Left hindlimb (tissue), 1 donor: ENCODE measurements around the gene DEGS1.
"Not testable (repeated sequence)": the region's sequence is repeated elsewhere in the genome, so short reads cannot be mapped to it uniquely, and the experiment has no call there.

Experiments used
- DNase-seq: peaks from one replicate; pipeline ENCODE4 v3.0.0-alpha.2; 2018

The DEGS1 gene

DNA sequence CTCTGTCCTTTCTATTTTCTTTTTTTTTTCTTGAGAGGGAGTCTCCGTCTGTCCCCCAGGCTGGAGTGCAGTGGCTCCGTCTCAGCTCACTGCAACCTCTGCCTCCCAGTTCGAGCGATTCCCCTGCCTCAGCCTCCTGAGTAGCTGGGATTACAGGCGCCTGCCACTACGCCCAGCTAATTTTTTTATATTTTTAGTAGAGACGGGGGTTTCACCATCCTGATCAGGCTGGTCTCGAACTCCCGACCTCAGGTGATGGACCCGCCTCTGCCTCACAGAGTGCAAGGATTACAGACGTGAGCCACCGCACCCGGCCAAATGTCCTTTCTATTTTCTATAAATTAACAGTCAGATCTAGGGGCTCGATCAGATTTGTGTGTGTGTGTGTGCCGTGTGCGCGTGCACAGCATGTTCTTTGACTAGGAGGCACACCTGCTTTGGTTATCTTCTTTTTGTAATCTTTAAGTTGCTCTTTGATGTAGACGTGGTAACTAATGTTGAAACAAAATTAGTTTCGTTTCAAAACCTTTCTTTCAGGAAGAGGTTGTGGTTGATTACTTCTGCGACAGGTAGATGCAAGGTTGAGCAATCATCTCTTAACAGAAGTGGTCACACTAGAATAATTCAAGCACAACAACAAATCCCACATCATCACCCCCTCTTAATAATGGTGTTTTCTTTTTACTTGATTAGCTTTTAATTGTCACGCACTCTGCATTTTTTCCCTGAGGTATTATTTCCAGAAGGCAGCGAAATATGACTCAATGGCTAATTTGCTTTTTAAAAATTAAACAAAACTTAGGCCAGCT, 779 bp upstream of the DEGS1 start:
- DNase-seq = no peak

DNA sequence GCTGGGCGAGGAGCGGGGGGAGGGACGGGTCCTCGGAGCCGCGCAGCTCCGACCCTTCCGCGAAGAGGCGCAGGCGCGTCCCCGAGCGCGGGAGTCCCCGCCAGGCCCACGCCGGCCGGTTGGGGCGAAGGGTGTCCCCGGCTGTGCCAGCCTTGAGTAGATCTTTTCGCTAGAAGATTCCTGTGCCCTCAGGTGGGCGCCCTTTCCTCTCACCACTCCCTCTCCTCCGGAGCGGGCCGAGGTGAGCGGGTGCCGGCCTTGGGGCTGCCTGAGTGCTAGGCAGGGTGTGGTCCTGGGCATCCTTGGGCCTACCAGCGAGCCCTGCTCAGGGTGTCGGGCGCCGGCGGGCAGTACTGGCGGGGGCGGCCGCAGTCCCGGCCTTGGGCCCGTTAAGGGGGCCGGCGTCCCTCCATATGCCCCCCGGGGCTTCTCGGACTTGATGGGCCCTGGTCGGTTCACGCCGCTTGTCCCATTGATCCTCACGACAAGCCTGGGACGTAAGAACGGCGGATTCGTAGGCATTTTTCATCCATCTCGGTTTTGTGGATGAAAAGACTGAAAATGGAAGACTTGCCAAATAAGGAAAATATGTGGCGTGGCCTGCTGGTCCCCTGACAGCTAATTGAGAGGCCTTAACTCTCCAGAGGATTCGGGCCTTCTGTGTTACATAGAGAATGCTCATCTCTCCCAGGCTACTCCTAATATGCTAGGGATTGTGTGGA, 712 bp downstream of the DEGS1 start:
- peak; percentile 74 for DNase-seq

DNA sequence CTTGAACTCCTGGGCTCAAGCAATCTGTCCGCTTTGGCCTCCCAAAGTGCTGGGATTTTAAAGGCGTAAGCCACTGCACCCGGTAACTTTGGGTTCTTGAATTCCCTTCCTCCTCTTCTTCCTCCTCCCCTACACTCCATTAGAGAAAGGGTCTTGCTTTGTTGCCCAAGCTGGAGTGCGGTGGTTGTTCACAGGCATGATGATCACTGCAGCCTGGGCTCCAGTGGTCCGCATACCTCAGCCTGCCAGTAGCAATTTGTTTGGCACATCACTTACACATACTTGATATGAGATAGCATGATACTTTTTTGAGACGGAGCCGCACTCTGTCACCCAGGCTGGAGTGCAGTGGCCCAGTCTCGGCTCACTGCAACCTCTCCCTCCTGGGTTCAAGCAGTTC, 2.2 kb downstream of the DEGS1 start:
- no peak for DNase-seq

DNA sequence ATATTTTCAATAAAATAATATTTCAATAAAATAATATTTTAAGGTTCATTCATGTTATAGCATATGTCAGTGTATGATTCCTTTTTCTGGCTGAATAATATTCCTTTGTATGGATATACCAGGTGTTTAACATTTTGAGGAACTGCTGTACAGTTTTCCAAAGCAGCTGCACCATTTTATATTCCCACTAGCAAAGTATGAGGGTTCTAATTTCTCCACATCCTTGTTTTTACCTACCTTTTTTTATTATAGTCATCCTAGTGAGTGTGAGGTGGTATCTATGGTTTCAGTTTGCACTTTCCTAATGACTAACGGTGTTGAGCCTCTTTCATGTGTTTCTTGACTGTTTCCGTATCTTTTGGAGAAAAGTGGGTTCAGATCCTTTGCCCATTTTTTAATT, 5.2 kb downstream of the DEGS1 start:
- DNase-seq = no peak

DNA sequence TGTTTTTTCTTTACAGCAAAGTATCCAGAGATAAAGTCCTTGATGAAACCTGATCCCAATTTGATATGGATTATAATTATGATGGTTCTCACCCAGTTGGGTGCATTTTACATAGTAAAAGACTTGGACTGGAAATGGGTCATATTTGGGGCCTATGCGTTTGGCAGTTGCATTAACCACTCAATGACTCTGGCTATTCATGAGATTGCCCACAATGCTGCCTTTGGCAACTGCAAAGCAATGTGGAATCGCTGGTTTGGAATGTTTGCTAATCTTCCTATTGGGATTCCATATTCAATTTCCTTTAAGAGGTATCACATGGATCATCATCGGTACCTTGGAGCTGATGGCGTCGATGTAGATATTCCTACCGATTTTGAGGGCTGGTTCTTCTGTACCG, 6.5 kb downstream of the DEGS1 start:
- DNase-seq = no peak

DNA sequence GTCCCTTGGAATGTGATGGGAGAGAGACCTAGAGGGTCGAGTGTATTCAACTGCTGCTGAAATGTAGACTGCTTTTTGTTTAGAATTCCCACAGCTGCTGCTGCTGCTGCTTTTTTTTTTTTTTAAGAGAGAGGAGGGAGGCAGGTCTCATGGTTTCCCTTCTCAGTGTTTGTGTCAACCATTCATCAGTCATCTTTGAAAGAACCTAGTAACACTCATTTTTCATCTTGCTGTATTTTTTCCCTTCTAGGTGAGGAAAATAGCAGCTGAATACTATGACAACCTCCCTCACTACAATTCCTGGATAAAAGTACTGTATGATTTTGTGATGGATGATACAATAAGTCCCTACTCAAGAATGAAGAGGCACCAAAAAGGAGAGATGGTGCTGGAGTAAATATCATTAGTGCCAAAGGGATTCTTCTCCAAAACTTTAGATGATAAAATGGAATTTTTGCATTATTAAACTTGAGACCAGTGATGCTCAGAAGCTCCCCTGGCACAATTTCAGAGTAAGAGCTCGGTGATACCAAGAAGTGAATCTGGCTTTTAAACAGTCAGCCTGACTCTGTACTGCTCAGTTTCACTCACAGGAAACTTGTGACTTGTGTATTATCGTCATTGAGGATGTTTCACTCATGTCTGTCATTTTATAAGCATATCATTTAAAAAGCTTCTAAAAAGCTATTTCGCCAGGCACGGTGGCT, 9.2 kb downstream of the DEGS1 start:
- no peak for DNase-seq

DNA sequence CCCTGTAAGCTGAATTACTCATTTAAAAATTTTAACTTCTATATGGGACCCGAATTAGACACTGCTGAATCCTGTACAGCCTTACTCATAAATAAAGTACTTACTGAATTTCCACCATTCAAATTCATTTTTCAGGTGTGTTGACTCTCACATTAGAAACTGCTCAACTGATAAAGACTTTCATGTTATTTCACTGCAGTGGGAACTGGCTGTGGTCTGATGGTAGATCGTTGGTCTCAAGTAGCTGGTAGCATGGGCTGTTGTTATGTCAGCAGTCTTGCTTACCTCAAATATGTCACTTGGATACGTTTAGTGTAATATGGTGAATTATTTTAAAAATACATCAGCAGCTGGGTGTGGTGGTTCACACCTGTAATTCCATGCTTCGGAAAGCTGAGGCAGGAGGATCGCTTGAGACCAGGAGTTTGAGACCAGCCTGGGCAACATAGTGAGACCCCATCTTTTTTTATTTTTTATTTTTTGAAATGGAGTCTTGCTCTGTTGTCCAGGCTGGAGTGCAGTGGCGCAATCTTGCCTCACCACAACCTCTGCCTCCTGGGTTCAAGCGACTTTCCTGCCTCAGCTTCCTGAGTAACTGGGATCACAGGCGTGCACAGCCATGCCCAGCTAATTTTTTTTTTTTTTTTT, 10.4 kb downstream of the DEGS1 start:
- no peak for DNase-seq

DNA sequence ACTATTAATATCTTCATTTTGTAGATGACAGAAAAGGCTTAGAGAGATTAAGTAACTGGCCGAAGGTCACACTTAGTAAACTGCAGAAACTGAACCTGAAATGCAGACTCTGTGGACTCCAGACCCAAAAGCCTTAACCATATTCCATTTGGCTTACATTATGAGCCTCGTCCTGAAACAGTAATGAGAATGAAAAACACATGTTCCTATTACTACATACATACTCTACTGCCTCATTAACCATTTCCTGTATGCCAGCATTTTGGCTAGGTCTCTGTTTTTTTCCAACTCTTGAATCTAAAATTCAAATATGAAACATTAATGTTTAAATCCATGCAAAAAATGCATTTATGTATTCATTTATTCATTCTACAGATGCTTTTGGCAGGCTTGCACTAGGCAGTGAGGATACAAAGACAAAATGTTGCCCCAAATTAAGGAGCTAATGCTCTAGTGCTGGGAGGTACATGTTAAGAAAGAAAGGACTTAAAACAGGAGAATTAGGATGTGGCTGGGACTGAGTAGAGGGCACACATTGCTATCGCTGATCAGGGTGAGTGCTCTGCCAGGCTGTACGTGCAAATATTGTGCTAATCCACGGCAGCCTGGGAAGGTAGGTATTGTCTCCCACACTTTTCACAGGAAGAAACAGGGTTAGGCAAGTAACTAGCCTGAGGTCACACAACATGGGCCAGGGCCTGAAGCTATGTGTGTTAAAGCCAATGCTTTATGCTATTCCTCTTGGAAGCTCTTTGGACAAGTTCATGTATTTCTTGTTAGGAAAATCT, 14.0 kb downstream of the DEGS1 start:
- no peak for DNase-seq

DNA sequence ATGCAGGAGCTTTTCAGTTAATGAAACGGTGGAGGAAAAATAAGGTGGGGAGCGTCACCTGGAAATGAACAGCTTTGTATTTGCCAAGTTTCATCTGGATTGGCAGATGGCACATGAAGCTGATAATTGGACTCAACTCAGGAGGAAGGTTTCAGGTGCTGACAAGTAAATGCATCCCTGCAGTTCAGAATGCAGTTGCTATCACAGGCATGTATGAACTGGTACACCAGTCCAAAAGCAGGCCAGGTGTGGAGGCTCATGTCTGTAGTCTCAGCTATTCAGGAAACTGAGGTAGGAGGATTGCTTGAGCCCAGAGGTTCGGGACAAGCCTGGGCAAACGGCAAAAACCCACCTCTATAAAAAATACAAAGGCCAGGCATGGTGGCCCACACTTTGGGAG, 15.5 kb downstream of the DEGS1 start:
- no peak for DNase-seq

DNA sequence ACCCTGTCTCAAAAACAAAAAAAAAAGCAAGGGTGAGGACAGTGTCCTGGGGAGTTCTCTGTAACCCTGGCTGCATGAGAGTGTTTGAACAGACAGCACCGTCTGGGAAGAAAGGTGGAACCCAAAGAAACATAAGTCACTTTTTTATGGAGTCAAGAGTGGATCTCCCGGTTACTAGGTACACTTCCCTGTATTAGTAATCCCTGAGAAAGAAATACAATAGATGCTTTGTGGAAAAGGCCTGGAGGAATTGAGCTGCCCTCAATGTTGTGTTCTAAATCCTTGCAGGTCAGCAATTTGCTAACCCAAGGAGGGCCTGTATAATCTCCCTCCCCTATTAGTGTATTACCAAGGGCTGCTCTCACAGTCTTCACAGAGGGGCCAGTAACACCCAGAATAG, 16.6 kb downstream of the DEGS1 start:
- no peak for DNase-seq

DNA sequence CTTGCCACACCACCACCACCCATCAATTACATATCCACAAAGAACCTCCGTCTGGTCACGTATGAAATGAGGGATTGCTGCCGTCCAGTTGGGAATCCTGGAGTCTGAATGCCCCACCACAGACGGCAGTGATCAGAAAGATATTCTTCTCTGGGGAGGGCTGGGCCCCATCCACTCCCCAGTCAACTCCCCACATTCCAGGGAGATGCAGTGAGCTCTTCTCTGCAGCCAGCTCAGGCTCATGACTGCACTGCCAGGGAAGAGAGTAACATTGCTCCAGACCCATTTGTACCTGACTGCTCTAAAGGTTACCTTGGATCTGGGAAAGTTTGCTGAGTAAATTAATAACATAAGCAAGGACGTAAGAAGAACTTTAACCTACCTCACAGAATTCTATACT, 18.3 kb downstream of the DEGS1 start:
- no peak for DNase-seq

DNA sequence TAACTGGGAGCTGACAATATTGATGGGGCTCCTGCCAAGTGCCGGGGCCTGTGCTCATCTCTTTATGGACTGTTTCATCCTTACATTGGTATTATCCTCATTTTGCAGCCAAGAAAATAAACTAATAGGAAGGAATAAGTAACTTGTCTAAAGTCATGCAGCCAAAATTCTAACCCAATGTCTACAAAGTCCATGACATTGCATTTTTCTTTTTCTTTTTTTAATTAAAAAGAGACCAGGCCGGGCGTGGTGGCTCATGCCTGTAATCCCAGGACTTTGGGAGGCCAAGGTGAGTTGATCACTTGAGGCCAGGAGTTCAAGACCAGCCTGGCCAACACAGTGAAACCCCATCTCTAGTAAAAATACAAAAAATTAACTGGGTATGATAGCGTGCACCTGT, 18.8 kb downstream of the DEGS1 start:
- no peak for DNase-seq

DNA sequence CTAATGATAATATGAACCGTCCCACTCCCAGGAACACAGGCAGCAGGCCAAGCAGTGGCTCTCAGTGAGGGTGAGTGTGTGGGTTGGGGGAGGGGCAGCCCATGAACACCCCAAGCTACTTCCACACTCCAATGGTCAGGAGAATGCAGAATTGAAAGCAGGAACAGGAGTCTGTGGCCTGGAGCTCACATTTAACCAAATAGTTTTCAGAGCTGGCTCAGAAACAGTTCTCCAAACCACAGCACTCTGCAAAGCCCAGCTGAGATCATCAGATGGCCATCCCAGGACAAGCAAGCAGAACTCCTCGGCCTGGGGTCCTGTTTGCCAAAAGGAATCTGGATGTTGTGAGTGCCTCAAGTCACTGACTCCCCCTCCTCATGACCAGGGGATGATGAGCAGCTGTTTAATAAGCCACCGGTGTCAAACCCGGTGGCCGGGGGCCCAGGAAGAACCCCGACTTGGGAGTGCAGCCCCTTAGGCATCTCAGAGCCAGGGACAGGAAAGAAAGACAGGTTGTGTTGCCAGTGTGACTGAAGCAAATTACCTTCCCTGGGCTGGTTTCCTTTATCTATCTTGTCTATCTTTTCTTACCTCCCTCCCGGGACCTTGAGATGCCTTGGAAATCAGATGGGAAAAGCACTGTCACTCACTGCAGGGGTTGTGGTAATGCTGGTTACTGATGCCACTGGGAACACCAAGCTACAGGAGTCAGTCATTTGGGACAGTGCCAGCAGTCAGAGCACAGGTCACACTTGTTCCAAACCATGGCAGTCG, 20.4 kb downstream of the DEGS1 start:
- peak; percentile 64 for DNase-seq

DNA sequence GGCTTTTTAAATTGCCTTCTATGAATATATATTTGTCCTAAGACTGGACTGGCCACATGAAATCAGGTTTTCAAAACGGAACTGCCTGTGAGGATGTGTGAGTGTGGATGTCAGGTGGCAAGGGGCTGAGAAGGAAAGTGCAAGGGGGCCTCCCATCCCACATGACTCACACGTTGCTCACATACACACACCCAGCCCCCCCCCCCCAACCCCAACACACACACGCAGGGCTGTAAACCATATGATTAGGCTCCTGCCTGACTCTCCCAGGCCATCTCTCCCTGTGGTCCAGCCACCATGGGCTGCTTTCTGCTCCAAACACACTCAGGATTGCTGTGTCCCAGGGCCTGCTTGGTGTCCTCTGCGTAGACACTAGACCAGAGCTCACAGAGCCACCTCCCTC, 22.4 kb downstream of the DEGS1 start:
- no peak for DNase-seq

DNA sequence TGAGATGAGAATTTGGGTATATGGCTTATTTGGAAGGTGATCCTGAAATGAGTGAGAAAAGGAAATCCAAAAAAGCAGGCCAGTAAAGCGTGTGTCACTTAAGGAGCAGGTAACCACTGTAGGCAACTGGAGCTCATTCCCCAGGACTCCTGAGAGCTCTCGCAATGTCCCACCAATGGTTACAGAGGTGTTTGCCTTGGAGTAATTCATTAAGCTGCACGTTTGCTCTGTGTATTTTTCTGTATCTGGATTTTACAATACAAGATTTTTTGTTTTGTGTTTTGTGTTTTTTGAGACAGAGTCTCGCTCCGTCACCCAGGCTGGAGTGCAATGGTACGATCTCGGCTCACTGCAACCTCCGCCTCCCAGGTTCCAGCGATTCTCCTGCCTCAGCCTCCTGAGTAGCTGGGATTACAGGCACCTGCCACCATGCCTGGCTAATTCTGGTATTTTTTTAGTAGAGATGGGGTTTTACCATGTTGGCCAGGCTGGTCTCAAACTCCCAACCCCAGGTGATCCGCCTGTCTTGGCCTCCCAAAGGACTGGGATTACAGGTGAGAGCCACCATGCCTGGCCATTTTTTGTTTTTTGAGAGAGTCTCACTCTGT, 23.0 kb downstream of the DEGS1 start:
- not testable (repeated sequence) for DNase-seq

DNA sequence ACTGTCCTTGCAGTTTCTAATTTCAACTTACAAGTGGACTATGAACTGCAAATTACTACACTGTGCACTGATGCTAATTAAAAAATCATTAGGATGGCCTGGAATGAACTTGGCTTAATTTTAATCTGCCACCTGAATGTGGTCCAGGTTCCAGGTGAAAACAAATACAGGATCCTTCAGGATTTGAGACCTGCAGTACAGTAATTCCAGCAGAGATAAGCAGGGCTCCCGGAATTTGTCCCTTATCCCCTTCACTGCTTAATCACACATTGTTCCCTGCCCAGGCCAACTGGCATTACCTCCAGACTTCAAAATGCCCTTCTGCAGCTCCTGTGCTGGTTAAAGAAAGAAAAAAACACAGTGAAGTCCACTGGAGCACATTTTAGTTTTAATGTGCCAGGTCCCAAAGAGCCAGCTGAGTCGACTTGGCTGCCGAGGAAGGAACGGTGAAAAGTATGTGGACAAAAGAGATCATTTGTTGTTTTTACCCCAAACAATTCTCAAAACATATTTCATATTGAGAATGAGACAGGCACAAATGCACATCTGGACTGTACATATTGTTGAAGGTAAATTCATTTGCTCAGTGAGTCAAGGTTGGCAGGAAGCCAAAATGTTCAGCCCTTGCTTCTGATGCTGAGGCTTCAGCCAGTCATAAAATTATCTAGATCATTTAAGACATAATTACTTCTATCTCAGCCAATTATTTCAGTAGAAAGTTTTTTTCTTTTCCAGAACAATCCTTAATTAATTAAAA, 28.3 kb downstream of the DEGS1 start:
- no peak for DNase-seq

DNA sequence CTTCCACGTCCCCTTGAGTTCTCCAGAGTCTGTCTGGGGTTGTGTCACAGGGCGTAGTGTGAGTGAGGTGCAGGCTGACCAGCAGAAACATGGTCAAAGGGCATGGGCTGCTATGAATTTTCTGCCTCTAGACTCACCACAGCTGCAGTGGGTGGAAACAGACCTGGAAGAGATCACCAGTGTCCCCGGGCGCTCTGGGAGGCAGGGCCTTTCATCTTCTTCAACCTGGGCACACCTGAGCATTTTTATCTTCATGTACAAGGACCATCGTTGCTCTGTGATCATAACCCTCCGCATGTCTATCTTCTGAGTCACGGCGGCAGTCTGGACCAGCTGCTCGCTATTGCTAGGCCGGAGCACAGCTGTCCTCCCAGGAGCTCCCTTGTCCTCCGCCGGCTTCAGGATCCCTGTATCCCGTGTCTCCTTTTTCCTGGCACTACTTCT, 29.6 kb downstream of the DEGS1 start:
- DNase-seq = peak; percentile 43

DNA sequence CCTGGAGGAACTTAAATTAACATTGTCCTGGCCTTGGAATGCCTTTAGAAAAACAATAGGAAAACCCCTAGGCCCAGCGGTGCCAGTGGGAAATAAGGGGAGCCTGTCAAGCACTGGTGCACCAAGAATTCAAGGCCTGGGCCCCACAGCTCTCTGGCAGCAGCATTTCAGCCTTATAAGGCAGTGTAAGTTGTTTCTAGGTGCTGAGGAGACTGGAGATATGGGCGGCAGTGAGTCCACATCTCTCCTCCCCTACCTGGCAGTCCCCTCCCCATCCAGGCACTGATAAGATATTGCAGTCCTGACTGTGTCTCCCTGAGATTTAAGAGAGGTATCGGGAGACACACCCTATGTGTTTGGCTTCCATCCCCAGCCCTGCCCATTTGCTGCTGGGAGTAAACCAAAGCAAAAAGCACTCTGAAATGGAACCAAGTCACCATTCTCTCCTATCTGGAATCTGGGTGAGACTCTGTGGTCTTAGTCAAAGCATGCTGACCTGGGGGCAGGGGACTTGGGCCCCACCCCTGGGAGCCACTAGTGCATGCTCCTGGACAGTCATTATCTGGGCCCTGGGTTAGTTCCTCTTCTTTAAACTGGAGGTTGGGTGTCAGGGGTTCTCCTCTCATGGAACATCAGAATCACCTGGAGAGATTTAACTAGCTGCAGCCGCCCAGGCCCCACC, 30.5 kb downstream of the DEGS1 start:
- DNase-seq = no peak

DNA sequence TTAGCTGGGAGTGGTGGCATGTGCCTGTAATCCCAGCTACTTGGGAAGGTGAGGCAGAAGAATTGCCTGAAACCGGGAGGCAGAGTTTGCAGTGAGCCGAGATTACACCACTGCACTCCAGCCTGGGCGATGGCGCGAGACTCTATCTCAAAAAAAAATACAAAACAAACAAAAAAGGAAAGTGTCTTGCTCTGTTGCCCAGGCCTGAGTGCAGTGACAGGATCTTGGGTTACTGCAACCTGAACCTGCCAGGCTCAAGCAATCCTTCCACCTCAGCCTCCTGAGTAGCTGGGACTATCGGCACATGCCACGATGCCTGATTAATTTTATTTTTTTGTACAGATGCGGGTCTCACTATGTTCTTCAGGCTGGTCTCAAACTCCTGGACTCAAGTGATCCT, 33.3 kb downstream of the DEGS1 start:
- DNase-seq = no peak
